PC-9 (cell line): ENCODE data around the gene NGF.

ENCODE experiments used
- CTCF ChIP-seq: fragments of 200-600 bp; sonication (generic); conservative IDR thresholded peaks from 2 replicates; pipeline ENCODE4 v1.6.1; 2017; ENCODE audit warnings: mixed run types, antibody characterized with exemption, mild to moderate bottlenecking, moderate library complexity
- EZH2 ChIP-seq: fragments of 200-600 bp; sonication (generic); IDR thresholded peaks from 2 replicates; pipeline ENCODE4 v1.8.0; 2017; ENCODE audit warnings: antibody characterized with exemption, low read depth

DNA sequence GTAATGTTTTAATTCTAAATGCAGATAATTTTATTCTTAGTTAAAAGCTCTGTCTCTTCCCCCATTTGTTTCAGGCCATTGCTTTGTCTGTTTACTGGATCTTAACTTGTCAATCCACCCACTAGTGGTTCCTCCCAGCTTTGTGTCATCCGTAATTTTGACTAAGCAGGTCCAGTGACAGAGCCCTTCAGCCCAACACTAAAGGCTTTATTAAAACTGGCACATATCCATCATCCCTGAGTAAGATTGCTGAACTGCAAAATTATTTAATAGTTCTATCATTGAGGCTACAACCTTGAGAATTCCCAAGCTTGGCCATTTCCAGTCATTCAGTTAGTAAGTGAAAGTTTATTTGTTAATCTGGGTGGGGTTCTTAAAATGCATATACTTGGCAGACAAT, 96.7 kb downstream of the NGF start:
- no peak for TF ChIP-seq CTCF
- TF ChIP-seq EZH2 = no peak
